Thoracic aorta (tissue), 2 donors: ENCODE measurements around the gene PTF1A. TPM values are rescaled to one million over a fixed set of nuclear protein-coding genes. Genes with fewer than 3 reads are reported as not detected.

ENCODE experiments used
- ATAC-seq: fragments of 150-250 bp; one replicate; pipeline ENCODE4 v1.8.0; 2017; ENCODE audit warnings: low read depth; ENCODE audit not compliant: insufficient number of reproducible peaks, low FRiP score
- DNase-seq: peaks from one replicate; pipeline ENCODE4 v3.0.0-alpha.2; 2020; ENCODE audit warnings: low spot score
- H3K27ac ChIP-seq, 2 donors: fragments of 200-600 bp; sonication (generic); 1 replicate in 1 of 2; 2 replicates in 1 of 2; pipeline ENCODE4 v1.5.1; 2016; ENCODE audit warnings: mild to moderate bottlenecking in 2 of 2, moderate library complexity in 2 of 2
- H3K27me3 ChIP-seq: fragments of 200-600 bp; sonication (generic); replicated peaks from 2 replicates; pipeline ENCODE4 v1.6.0; 2016; ENCODE audit warnings: mild to moderate bottlenecking; ENCODE audit not compliant: insufficient read depth
- H3K36me3 ChIP-seq: fragments of 200-600 bp; sonication (generic); one replicate; pipeline ENCODE4 v1.5.1; 2016
- H3K4me1 ChIP-seq, 2 donors: fragments of 200-600 bp; sonication (generic); 1 replicate in 1 of 2; 2 replicates in 1 of 2; pipeline versions ENCODE4 v1.5.1 to v1.6.0; 2016; ENCODE audit warnings: low read depth in 2 of 2, mild to moderate bottlenecking in 1 of 2; ENCODE audit not compliant: control insufficient read depth in 1 of 2
- H3K4me3 ChIP-seq: fragments of 200-600 bp; sonication (generic); 2 replicates; pipeline ENCODE4 v1.5.1; 2016; ENCODE audit warnings: mild to moderate bottlenecking
- H3K9me3 ChIP-seq: fragments of 200-600 bp; sonication (generic); 2 replicates; pipeline ENCODE4 v1.5.1; 2016
- total RNA-seq, 2 donors: library from RNA; depleted of rRNA; stranded (reverse); fragments of >200 nt; gene quantifications; one replicate each; pipeline versions ENCODE4 v1.1.0 to v1.2.3, GENCODE V29; 2016
- TF ChIP-seq, protein P1 (sequence below): fragments of 200-600 bp; sonication (generic); IDR thresholded peaks from one replicate; pipeline ENCODE4 v1.5.1; 2019; ENCODE audit warnings: antibody characterized with exemption

Gene PTF1A, protein sequence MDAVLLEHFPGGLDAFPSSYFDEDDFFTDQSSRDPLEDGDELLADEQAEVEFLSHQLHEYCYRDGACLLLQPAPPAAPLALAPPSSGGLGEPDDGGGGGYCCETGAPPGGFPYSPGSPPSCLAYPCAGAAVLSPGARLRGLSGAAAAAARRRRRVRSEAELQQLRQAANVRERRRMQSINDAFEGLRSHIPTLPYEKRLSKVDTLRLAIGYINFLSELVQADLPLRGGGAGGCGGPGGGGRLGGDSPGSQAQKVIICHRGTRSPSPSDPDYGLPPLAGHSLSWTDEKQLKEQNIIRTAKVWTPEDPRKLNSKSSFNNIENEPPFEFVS
- not detected for total RNA-seq

DNA sequence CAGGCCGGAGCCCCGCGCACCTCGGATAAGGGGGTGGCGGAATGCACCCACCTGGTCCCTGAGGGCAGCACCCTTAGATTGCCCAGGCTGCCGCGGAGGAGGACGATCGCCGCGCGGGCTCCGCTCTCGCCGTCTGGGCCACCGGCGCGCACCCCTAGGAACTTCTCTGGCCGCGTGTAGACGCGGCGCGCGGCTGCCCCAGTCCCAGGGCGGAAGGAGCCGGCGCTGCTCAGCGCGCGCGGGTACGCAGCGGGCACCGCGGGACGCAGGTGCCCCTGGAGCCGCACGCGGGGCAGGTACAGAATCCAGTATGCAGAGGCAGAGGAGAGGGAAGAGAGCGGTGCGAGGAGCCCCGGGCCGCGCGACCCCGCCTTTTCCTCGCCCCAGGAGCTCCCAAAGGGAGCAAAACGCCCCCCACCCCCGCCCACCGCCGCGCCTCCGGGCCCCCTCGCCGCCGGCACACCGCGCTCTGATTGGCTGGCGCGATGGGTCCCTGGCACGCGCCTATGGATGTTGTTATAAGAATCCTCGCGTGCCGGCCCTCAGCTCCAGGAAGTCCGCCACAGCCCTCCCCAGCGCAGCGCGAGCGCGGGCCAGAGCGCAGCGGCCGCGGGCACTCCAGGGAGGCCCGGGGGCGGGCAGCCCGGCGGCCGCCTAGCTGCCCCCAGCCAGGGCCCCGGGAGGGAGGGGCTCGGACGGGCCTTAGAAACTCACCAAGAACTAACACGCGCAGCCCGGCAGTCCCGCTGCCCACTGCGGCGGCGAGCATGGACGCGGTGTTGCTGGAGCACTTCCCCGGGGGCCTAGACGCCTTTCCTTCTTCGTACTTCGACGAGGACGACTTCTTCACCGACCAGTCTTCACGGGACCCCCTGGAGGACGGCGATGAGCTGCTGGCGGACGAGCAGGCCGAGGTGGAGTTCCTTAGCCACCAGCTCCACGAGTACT lies at the start of gene PTF1A:
Gene PTF1A (plus strand): TSS at position 549 of the 948 bp plus-strand sequence. CDS start 219 bp downstream, at position 768.
- Histone ChIP-seq H3K36me3 (no peaks in the 10 kb centered on the region), H3K27ac (no peak within 1 kb of the TSS), H3K4me1 (peaks cover 0 to 16% of the 10 kb centered on the region in 2 donors), H3K4me3 (no peak within 1 kb of the TSS), H3K27me3 (peaks cover 8% of the 10 kb centered on the region), H3K9me3 (no peaks in the 10 kb centered on the region)
- ATAC-seq (no peak), DNase-seq (no peak)
- TF ChIP-seq, protein P1, sequence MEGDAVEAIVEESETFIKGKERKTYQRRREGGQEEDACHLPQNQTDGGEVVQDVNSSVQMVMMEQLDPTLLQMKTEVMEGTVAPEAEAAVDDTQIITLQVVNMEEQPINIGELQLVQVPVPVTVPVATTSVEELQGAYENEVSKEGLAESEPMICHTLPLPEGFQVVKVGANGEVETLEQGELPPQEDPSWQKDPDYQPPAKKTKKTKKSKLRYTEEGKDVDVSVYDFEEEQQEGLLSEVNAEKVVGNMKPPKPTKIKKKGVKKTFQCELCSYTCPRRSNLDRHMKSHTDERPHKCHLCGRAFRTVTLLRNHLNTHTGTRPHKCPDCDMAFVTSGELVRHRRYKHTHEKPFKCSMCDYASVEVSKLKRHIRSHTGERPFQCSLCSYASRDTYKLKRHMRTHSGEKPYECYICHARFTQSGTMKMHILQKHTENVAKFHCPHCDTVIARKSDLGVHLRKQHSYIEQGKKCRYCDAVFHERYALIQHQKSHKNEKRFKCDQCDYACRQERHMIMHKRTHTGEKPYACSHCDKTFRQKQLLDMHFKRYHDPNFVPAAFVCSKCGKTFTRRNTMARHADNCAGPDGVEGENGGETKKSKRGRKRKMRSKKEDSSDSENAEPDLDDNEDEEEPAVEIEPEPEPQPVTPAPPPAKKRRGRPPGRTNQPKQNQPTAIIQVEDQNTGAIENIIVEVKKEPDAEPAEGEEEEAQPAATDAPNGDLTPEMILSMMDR = no peak

DNA sequence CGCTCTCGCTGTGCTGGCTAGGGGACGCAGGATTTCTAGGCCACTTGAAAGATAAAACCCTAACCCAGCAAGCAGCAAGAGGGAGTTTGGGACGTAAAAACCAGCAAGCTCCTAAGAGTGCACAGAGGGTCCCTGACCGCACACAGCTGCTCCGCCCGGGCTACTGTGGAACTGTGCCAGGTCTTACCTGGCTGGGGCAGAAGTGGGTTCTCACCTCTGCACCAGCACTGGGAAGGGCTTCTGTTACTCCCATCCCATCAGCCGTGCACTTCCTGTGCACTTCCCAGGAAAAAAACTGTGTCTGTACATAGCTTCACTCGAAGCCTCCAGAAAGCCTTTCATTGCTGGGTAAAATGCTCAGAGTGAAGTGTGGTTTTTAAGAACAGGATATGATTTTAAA lies 45.9 kb upstream of the PTF1A start:
- ATAC-seq (no peak), DNase-seq (no peak)
- peaks cover 3% of the 10 kb centered on the region for H3K9me3 ChIP-seq

DNA sequence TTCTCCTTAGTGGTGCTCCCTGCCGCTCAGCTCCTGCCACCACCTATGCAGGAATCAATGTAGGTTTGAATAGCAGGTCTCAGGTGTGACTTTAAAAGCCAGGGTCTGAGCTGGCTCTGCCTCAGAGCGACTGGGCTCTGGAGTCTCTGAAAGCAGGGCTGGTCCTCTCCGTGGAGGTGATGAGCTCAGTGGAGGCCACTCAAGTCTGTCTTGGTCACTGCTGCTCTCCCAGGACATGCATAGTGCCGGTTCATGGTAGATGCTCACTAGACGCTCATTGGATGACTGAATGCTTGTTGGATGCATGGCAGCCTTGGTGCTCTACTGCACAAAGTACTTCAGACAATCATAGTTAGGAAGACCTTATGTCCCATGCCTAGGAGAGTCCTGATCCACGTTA lies 45.1 kb upstream of the PTF1A start:
- TF ChIP-seq, protein P1 = no peak
- no peak for ATAC-seq
- Histone ChIP-seq H3K4me1 (no peaks in the 10 kb centered on the region), H3K36me3 (no peaks in the 10 kb centered on the region), H3K27me3 (no peaks in the 10 kb centered on the region), H3K27ac (no peak overlapping the region), H3K9me3 (no peaks in the 10 kb centered on the region), H3K4me3 (no peak overlapping the region)
- no peak for DNase-seq

More for the DNA sequence above, 45.9 kb upstream of the PTF1A start:
- Histone ChIP-seq H3K36me3 (no peaks in the 10 kb centered on the region), H3K4me1 (no peaks in the 10 kb centered on the region), H3K27ac (no peak overlapping the region), H3K27me3 (no peaks in the 10 kb centered on the region), H3K4me3 (no peak overlapping the region)
- TF ChIP-seq, protein P1 = no peak

DNA sequence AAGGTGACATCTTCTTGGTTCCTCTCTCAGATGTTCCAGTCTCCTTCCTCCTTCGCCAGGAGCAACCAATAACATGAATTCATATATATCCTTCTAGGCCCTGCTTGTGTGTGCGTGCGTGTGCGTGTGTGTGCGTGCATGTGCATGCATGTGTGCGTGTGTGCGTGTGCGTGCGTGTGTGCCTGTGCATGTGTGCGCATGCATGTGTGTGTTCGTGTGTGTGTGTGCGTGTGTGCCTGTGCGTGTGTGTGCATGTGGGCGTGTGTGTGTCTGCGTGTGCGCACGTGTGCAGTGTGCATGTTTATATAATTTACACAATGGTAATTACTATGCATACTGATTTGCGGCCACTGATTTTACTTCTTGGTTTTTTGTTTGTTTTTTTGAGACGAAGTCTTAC lies 43.9 kb upstream of the PTF1A start:
- Histone ChIP-seq H3K36me3 (no peaks in the 10 kb centered on the region), H3K27me3 (no peaks in the 10 kb centered on the region), H3K4me3 (no peak overlapping the region), H3K27ac (no peak overlapping the region), H3K4me1 (no peaks in the 10 kb centered on the region), H3K9me3 (no peaks in the 10 kb centered on the region)
- TF ChIP-seq, protein P1 = no peak
- DNase-seq = no peak
- no peak for ATAC-seq

DNA sequence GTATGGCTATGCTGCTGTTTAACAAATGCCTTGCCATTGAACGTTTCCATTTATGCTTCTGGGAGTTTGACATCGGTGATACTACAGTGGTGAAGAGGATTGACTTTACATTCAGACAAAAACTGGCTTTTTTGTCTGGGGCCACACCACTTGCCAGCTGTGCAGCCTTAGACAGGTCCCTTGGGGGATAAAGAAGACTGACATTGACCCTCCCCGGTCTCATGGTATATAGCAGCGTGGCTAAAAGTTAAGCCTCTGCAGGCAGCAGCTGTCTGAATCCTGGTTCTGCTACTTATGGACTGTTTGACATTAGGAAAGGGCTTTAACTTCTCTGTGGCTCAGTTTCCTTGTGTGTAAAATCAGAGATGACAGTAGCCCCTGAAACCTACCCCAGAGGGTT lies 42.0 kb upstream of the PTF1A start:
- DNase-seq (no peak), ATAC-seq (no peak)
- no peaks in the 10 kb centered on the region for H3K36me3 ChIP-seq
- H3K27ac ChIP-seq = no peak overlapping the region
- no peaks in the 10 kb centered on the region for H3K4me1 ChIP-seq
- H3K4me3 ChIP-seq = no peak overlapping the region
- H3K9me3 ChIP-seq = no peaks in the 10 kb centered on the region
- H3K27me3 ChIP-seq = no peaks in the 10 kb centered on the region
- TF ChIP-seq, protein P1 = no peak
